Ramos (cell line): ENCODE data around the gene FBXW8.

Source experiments
- in situ Hi-C: fragments of 300-500 bp; cut with MboI; formaldehyde crosslinking; loops from one replicate; pipeline ENCODE4 v1.14.3; 2022; ENCODE audit warnings: low sequenced_read_pairs; ENCODE audit not compliant: unreplicated experiment

FBXW8 gene

DNA sequence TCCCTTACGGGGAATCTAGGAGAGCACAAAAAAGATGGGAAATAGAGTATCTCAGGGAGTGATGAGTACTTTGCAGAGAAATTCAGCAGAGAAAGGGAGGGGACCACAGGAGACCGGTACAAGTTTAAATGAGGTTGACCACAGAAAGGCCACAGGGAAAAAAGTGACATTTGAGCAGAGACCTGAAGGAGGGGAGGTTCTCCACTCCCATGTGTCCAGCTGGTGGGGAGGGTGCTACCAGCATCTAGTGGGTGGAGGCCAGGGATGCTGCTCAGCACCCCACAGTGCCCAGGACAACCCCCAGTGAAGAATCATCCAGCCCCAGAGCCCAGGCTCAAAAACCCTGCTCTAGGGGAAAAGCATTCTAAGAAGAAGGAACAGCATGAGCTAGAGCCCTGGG lies 153.8 kb downstream of the FBXW8 start:
- in situ Hi-C loops = no loop called here

DNA sequence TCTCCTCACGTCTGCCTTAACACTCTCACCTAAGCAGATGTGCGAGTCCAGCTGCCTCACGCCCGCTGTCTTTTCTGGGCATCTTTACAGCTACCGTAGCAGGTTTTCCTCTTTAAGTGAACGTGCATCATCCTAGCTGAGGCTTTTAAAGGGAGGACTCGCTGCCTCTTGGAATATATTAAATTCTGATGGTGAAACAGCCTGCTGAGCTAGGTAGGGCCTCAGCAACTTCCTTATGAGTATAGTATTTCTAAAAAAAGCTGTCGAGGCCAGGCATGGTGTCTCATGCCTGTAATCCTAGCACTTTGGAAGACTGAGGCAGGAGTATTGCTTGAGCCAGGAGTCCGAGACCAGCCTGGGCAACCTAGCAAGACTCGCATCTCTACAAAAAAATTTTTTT lies 156.3 kb downstream of the FBXW8 start:
- in situ Hi-C loops = no loop called here

- in situ Hi-C loops = no loop called here
Observed at GRCh38 chr12:117067638-117068037, 156.9 kb downstream of the FBXW8 start.

- in situ Hi-C loops = no loop called here
Observed at GRCh38 chr12:117068492-117068891, 157.7 kb downstream of the FBXW8 start.

DNA sequence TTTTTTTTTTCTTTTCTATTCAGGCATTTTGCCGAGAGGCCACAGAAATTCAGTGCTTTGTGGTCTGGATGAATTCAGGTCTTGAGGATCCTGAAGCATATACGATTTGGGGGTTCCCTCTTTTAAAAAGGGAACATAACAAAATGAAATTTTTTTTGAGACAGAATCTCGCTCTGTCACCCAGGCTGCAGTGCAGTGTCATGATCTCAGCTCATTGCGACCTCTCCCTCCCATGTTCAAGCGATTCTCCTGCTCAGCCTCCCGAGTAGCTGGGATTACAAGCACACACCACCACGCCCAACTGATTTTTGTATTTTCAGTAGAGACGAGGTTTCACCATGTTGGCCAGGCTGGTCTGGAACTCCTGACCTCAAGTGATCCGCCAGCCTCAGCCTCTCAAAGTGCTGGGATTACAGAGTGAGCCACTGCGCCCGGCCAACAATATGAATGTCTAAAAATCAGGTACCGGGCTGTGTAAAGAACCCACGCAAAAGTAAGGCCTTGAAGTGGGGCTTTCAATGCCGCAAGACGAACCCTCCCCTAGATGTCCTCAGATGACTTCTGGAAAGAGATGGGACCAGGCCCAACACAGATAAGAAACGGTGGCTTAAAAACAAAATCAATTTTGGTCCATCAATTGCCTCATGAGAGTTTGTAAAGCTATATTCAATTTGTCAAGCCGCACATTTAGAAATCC lies 158.5 kb downstream of the FBXW8 start:
- in situ Hi-C loops = no loop called here

- in situ Hi-C loops = no loop called here
Observed at GRCh38 chr12:117069926-117070900, 159.5 kb downstream of the FBXW8 start.

- in situ Hi-C loops = no loop called here
Observed at GRCh38 chr12:117071009-117071408, 160.3 kb downstream of the FBXW8 start.

- in situ Hi-C loops = no loop called here
Observed at GRCh38 chr12:117072106-117072505, 161.4 kb downstream of the FBXW8 start.

- in situ Hi-C loops = no loop called here
Observed at GRCh38 chr12:117072736-117073490, 162.2 kb downstream of the FBXW8 start.

DNA sequence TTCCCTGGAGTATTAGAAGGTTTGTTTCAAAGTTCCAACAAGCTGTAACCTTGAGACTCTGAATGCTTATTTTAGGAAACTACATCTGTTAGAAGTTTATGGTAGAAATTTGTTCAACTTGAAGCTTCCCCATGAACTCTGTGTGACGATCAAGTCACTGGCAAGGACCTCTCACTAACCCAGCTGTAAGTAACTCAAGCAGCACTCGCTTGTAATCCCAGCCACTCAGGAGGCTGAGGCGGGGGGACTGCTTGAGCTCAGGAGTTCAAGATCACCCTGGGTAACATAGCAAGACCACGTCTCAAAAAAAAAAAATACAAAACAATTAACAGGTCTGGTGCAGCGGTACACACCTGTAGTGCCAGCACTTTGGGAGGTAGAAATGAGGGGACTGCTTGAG lies 162.9 kb downstream of the FBXW8 start:
- in situ Hi-C loops = no loop called here

GRCh38 chr12:117076410-117077372 lies 165.9 kb downstream of the FBXW8 start:
- in situ Hi-C loops = no loop called here

DNA sequence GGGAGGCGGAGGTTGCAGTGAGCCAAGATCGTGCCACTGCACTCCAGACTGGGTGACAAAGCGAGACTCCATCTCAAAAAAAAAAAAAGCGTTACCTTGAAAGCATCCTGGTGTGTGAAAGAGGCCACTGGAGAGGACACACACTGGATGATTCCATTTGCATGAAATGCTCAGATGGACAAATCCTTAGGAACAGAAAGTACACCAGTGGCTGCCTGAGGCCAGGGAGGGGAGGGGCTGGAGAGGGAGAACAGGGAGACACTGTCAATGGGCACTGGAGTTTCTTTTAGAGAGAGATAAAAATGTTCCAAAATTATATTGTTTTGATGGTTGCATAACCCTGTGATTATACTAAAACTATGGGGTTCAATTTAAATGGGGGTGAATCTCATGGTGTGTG lies 168.7 kb downstream of the FBXW8 start:
- in situ Hi-C loops = no loop called here

DNA sequence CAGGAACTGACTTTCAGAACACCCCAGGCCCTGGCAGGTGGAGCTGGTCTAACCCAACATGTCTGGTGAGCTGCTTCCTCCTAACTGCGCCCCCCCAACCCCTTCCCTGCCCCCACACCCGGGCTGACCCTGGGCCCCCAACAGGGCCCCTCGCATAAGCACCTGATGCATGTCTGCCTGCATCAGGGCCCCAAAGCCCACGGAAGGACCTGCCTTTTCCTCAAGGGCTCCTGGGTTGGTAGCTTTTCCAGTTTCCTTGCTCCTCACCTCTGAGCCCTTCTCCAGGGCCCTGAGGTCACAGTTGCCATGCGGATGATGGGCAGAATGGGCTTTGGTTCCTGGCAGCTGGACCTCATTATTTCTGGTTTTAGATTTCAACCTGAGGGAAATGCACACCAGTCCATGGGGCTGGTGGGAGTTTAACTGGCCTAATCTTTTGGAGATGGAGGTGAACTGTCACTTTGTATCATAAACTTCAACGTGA lies 170.0 kb downstream of the FBXW8 start:
- in situ Hi-C loops = no loop called here
